IPS-18a (cell line): ENCODE measurements around the gene DENND11.

ENCODE experiments used
- H3K27ac ChIP-seq: one replicate; pipeline ENCODE4 v1.5.1; 2013; ENCODE audit warnings: low read length
- H3K27me3 ChIP-seq: one replicate; pipeline ENCODE4 v1.6.1; 2013; ENCODE audit warnings: mild to moderate bottlenecking, low read length; ENCODE audit not compliant: control insufficient read depth, insufficient read depth
- H3K36me3 ChIP-seq: one replicate; pipeline ENCODE4 v1.6.1; 2013; ENCODE audit warnings: low read depth, low read length; ENCODE audit not compliant: control insufficient read depth
- H3K4me1 ChIP-seq: one replicate; pipeline ENCODE4 v1.6.1; 2013; ENCODE audit warnings: low read depth, low read length; ENCODE audit not compliant: control insufficient read depth
- H3K4me3 ChIP-seq: one replicate; pipeline ENCODE4 v1.5.1; 2013; ENCODE audit warnings: low read length
- H3K9ac ChIP-seq: one replicate; pipeline ENCODE4 v1.6.1; 2013; ENCODE audit warnings: mild to moderate bottlenecking, low read length, moderate library complexity
- H3K9me3 ChIP-seq: one replicate; pipeline ENCODE4 v1.6.1; 2013; ENCODE audit warnings: low read depth, low read length; ENCODE audit not compliant: control insufficient read depth

DENND11 gene

DNA sequence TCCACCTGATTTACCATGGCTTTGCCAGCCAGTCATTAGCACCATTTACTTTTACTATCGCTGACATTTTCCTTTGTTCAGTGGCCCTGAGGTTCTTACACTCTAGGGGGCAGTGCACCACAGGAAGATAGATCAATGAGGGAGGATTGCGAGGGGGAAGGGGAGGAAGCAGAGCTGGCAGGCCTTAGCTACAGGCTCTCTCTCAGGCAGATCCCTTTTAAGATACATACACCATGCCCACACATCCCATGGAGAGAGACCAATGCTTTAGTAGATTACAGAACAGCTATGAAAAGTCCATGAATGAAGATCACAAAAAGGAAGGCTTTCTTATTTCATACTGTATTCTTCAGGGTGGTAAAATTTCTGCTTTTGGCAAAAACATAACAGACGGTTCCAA lies 47.4 kb downstream of the DENND11 start:
- Histone ChIP-seq H3K27me3 (no peaks in the 10 kb centered on the region), H3K4me3 (no peak overlapping the region), H3K27ac (no peak overlapping the region), H3K36me3 (peaks cover 11% of the 10 kb centered on the region), H3K9me3 (no peaks in the 10 kb centered on the region), H3K4me1 (peaks cover 15% of the 10 kb centered on the region), H3K9ac (no peak overlapping the region)

DNA sequence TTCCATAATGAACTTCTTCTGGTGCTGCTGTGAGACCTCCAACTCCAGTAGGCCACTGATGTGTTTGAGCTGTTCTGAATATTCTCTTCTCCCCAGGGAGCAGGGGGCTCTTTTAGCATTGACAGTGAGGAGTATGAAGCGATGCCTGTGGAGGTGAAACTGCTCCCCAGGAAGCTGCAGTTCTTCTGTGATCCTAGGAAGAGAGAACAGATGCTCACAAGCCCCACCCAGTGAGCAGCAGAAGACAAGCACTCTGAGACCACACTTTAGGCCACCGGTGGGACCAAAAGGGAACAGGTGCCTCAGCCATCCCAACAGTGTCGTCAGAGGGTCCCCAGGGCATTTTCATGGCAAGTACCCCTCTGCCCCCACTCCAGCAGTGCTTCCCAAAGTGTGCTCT lies 49.3 kb downstream of the DENND11 start:
- Histone ChIP-seq H3K9ac (no peak overlapping the region), H3K27me3 (no peaks in the 10 kb centered on the region), H3K36me3 (peaks cover 5% of the 10 kb centered on the region), H3K4me3 (no peak overlapping the region), H3K27ac (no peak overlapping the region), H3K9me3 (no peaks in the 10 kb centered on the region), H3K4me1 (peaks cover 20% of the 10 kb centered on the region)
